Type B pancreatic cell (in vitro differentiated cells): Measurements from ENCODE around the gene LAMC3. TPM values are rescaled to one million over a fixed set of nuclear protein-coding genes. Genes with fewer than 3 reads are reported as not detected.
A peak's percentile ranks its signal among the peaks of the same experiment; 100 is the strongest.

ENCODE experiments used
- DNase-seq: peaks from one replicate; pipeline ENCODE4 v3.0.0; 2021; ENCODE audit warnings: mixed read lengths; ENCODE audit not compliant: unreplicated experiment; ENCODE audit errors: extremely low spot score
- H3K27ac Mint-ChIP-seq: 2 replicates; pipeline ENCODE4 v1.8.0; 2021; ENCODE audit warnings: mild to moderate bottlenecking, mixed read lengths
- H3K27me3 Mint-ChIP-seq: 2 replicates; pipeline ENCODE4 v1.8.0; 2021; ENCODE audit warnings: mixed read lengths
- H3K36me3 Mint-ChIP-seq: 2 replicates; pipeline ENCODE4 v1.8.0; 2021; ENCODE audit warnings: mixed read lengths
- H3K4me1 Mint-ChIP-seq: one replicate; pipeline ENCODE4 v1.8.0; 2021; ENCODE audit warnings: mixed read lengths; ENCODE audit not compliant: unreplicated experiment
- H3K4me3 Mint-ChIP-seq: 2 replicates; pipeline ENCODE4 v1.8.0; 2021; ENCODE audit warnings: mild to moderate bottlenecking, mixed read lengths
- H3K9me3 Mint-ChIP-seq: 2 replicates; pipeline ENCODE4 v1.8.0; 2021; ENCODE audit warnings: mixed read lengths
- CTCF ChIP-seq: fragments of 200-600 bp; sonication (generic); conservative IDR thresholded peaks from 2 replicates; pipeline ENCODE4 v1.5.0; 2021; ENCODE audit warnings: antibody characterized with exemption, mild to moderate bottlenecking
- total RNA-seq: library from RNA; stranded (reverse); gene quantifications from 2 replicates; pipeline ENCODE4 v1.2.1, GENCODE V29; 2021; ENCODE audit warnings: low replicate concordance

The LAMC3 gene
- total RNA-seq, 1 donor from 2014 or later, result 7.2 TPM

- Mint-ChIP-seq H3K27ac (no peak overlapping the region), H3K36me3 (no peaks in the 10 kb centered on the region), H3K4me3 (no peak overlapping the region), H3K27me3 (peaks cover 49% of the 10 kb centered on the region), H3K4me1 (peaks cover 12% of the 10 kb centered on the region), H3K9me3 (no peaks in the 10 kb centered on the region)
- DNase-seq, result no peak
- no peak for TF ChIP-seq CTCF
Measured at GRCh38 chr9:131019388-131020239, 10.6 kb downstream of the LAMC3 start.

- no peaks in the 10 kb centered on the region for H3K36me3 Mint-ChIP-seq
Measured at GRCh38 chr9:131020388-131020787, 11.4 kb downstream of the LAMC3 start.

GRCh38 chr9:131020862-131021261 is 11.9 kb downstream of the LAMC3 start:
- Mint-ChIP-seq H3K4me1 (peaks cover 11% of the 10 kb centered on the region), H3K27me3 (peaks cover 57% of the 10 kb centered on the region), H3K4me3 (no peak overlapping the region), H3K36me3 (no peaks in the 10 kb centered on the region), H3K27ac (no peak overlapping the region), H3K9me3 (no peaks in the 10 kb centered on the region)
- no peak for TF ChIP-seq CTCF
- DNase-seq, result no peak

More at GRCh38 chr9:131020388-131020787, 11.4 kb downstream of the LAMC3 start:
- H3K4me1 Mint-ChIP-seq, result peaks cover 12% of the 10 kb centered on the region
- H3K9me3 Mint-ChIP-seq, result no peaks in the 10 kb centered on the region
- H3K27me3 Mint-ChIP-seq, result peaks cover 55% of the 10 kb centered on the region
- DNase-seq, result no peak
- no peak overlapping the region for H3K27ac Mint-ChIP-seq
- H3K4me3 Mint-ChIP-seq, result no peak overlapping the region
- TF ChIP-seq CTCF, result no peak

- Mint-ChIP-seq H3K4me3 (no peak overlapping the region), H3K27ac (no peak overlapping the region), H3K27me3 (peaks cover 50% of the 10 kb centered on the region), H3K4me1 (peaks cover 5% of the 10 kb centered on the region), H3K36me3 (no peaks in the 10 kb centered on the region), H3K9me3 (no peaks in the 10 kb centered on the region)
- DNase-seq, result no peak
- no peak for TF ChIP-seq CTCF
Measured at GRCh38 chr9:131021785-131022184, 12.8 kb downstream of the LAMC3 start.

GRCh38 chr9:131024978-131025868 is 16.2 kb downstream of the LAMC3 start:
- Mint-ChIP-seq H3K4me3 (no peak overlapping the region), H3K36me3 (no peaks in the 10 kb centered on the region), H3K9me3 (no peaks in the 10 kb centered on the region), H3K27me3 (peaks cover 33% of the 10 kb centered on the region), H3K27ac (peak overlapping the region; percentile 66), H3K4me1 (no peaks in the 10 kb centered on the region)
- no peak for TF ChIP-seq CTCF
- no peak for DNase-seq
